H1 (cell line): ENCODE results near the gene ZNF44. TPM values are rescaled to one million over a fixed set of nuclear protein-coding genes. Genes with fewer than 3 reads are reported as not detected.

Experiments used
- CTCF ChIA-PET: fragments of 300-600 bp; sonication (Branson Sonifier 250); formaldehyde crosslinking; loops from one replicate; lab custom pipeline; 2021; ENCODE audit not compliant: partially characterized antibody; lab: Charles Lee
- POLR2A ChIA-PET: fragments of 300-600 bp; sonication (Branson Sonifier 250); formaldehyde crosslinking; loops from one replicate; lab custom pipeline; 2021; ENCODE audit warnings: inconsistent platforms; ENCODE audit not compliant: partially characterized antibody; lab: Charles Lee
- DNase-seq, 2 experiments: peaks; one replicate each; pipeline versions ENCODE4 v3.0.0 to v3.0.0-alpha.2; 2010 to 2022; ENCODE audit warnings: low spot score in 2 of 2, low read depth in 1 of 2, mixed read lengths in 1 of 2
- FAIRE-seq: peaks from 2 replicates; lab custom pipeline; 2011; peaks lifted over from hg19 to GRCh38; lab: Jason Lieb, UNC
- H2AFZ ChIP-seq: 2 replicates; pipeline ENCODE4 v1.8.1; 2012; ENCODE audit warnings: low read length, inconsistent platforms
- H2AK5ac ChIP-seq: 2 replicates; pipeline ENCODE4 v1.6.1; 2013; ENCODE audit warnings: low read depth, low read length
- H2BK120ac ChIP-seq: replicated peaks from 2 replicates; pipeline ENCODE3; 2013; ENCODE audit warnings: low read depth, low read length, inconsistent platforms
- H2BK12ac ChIP-seq: 2 replicates; pipeline ENCODE4 v1.6.1; 2013; ENCODE audit warnings: low read depth, low read length
- H2BK15ac ChIP-seq: 2 replicates; pipeline ENCODE4 v1.6.1; 2013; ENCODE audit warnings: low read length
- H2BK20ac ChIP-seq: 2 replicates; pipeline ENCODE4 v1.6.1; 2013; ENCODE audit warnings: low read length
- H2BK5ac ChIP-seq: 2 replicates; pipeline ENCODE4 v1.6.1; 2013; ENCODE audit warnings: low read depth, low read length
- H3K14ac ChIP-seq: 2 replicates; pipeline ENCODE4 v1.6.1; 2013; ENCODE audit warnings: inconsistent platforms; ENCODE audit not compliant: insufficient read length
- H3K18ac ChIP-seq: 2 replicates; pipeline ENCODE4 v1.6.1; 2013; ENCODE audit warnings: low read length; ENCODE audit errors: extremely low read depth
- H3K23ac ChIP-seq: 2 replicates; pipeline ENCODE4 v1.6.1; 2013; ENCODE audit warnings: inconsistent platforms; ENCODE audit not compliant: insufficient read length
- H3K23me2 ChIP-seq: 2 replicates; pipeline ENCODE4 v1.6.1; 2013; ENCODE audit warnings: low read depth, low read length
- H3K27ac ChIP-seq: 2 replicates; pipeline ENCODE4 v1.6.1; 2011; ENCODE audit warnings: low read depth, low read length, inconsistent platforms
- H3K27me3 ChIP-seq, 4 experiments: replicated peaks in 1 of 4; 1 replicate in 1 of 4; 2 replicates in 3 of 4; pipeline versions ENCODE4 v1.6.1 to v1.8.1; 2011 to 2013; ENCODE audit warnings: low read length in 3 of 4, mild to moderate bottlenecking in 3 of 4, inconsistent platforms in 2 of 4, mixed read lengths in 2 of 4, moderate library complexity in 1 of 4; ENCODE audit not compliant: control insufficient read depth in 3 of 4, insufficient read depth in 3 of 4; ENCODE audit errors: extremely low read depth in 1 of 4
- H3K36me3 ChIP-seq, 4 experiments: 2 replicates each; pipeline versions ENCODE4 v1.6.1 to v1.8.1; 2011 to 2013; ENCODE audit warnings: mild to moderate bottlenecking in 4 of 4, low read length in 3 of 4, moderate library complexity in 2 of 4, control low read depth in 1 of 4, inconsistent platforms in 1 of 4; ENCODE audit not compliant: insufficient read depth in 4 of 4, control insufficient read depth in 2 of 4
- H3K4ac ChIP-seq: replicated peaks from 2 replicates; pipeline ENCODE3; 2013; ENCODE audit warnings: low read length, low read depth, mixed read lengths, inconsistent platforms; ENCODE audit not compliant: insufficient read length
- H3K4me1 ChIP-seq, 4 experiments: replicated peaks in 1 of 4; 1 replicate in 1 of 4; 2 replicates in 3 of 4; pipeline versions ENCODE4 v1.6.1 to v1.8.1; 2011 to 2013; ENCODE audit warnings: low read length in 3 of 4, inconsistent platforms in 2 of 4, mixed read lengths in 1 of 4; ENCODE audit not compliant: insufficient read depth in 4 of 4, control insufficient read depth in 3 of 4
- H3K4me2 ChIP-seq, 2 experiments: 2 replicates each; pipeline versions ENCODE4 v1.6.1 to v1.8.1; 2011 to 2013; ENCODE audit warnings: low read depth in 2 of 2, low read length in 2 of 2, control low read depth in 1 of 2, inconsistent platforms in 1 of 2, mild to moderate bottlenecking in 1 of 2; ENCODE audit not compliant: insufficient read depth in 1 of 2
- H3K4me3 ChIP-seq, 4 experiments: fragments of 200-600, 300-600 bp in 1 of 4; sonication (generic), shearing (Covaris generic), sonication (Bioruptor Twin) in 1 of 4; 2 replicates each; pipeline versions ENCODE4 v1.5.1 to v1.8.1; 2011 to 2016; ENCODE audit warnings: low read length in 4 of 4, low read depth in 3 of 4, control low read depth in 2 of 4, inconsistent platforms in 2 of 4, mild to moderate bottlenecking in 2 of 4, mixed read lengths in 1 of 4, moderate library complexity in 1 of 4; ENCODE audit not compliant: insufficient read depth in 2 of 4; ENCODE audit errors: extremely low read depth in 1 of 4
- H3K56ac ChIP-seq: replicated peaks from 2 replicates; pipeline ENCODE3; 2013; ENCODE audit warnings: low read depth, mild to moderate bottlenecking, mixed read lengths, low read length, inconsistent platforms; ENCODE audit not compliant: insufficient read length
- H3K79me1 ChIP-seq: 2 replicates; pipeline ENCODE4 v1.6.1; 2013; ENCODE audit warnings: low read depth, low read length, control low read depth
- H3K79me2 ChIP-seq, 2 experiments: 2 replicates each; pipeline versions ENCODE4 v1.6.1 to v1.8.1; 2012 to 2013; ENCODE audit warnings: low read length in 2 of 2, mild to moderate bottlenecking in 2 of 2, inconsistent platforms in 1 of 2; ENCODE audit not compliant: insufficient read depth in 2 of 2, control insufficient read depth in 1 of 2
- H3K9ac ChIP-seq, 4 experiments: replicated peaks in 1 of 4; 1 replicate in 1 of 4; 2 replicates in 3 of 4; pipeline versions ENCODE4 v1.6.1 to v1.8.1; 2011 to 2013; ENCODE audit warnings: low read depth in 3 of 4, low read length in 3 of 4, control low read depth in 2 of 4, mild to moderate bottlenecking in 2 of 4, moderate library complexity in 2 of 4, inconsistent platforms in 1 of 4; ENCODE audit errors: extremely low read depth in 1 of 4
- H3K9me3 ChIP-seq, 2 experiments: 2 replicates each; pipeline versions ENCODE4 v1.6.1 to v1.8.1; 2012 to 2013; ENCODE audit warnings: mild to moderate bottlenecking in 2 of 2, moderate library complexity in 2 of 2, control low read depth in 1 of 2, inconsistent platforms in 1 of 2, low read depth in 1 of 2, low read length in 1 of 2, mixed read lengths in 1 of 2; ENCODE audit not compliant: insufficient read depth in 2 of 2
- H4K20me1 ChIP-seq, 2 experiments: replicated peaks in 1 of 2; 2 replicates each; pipeline versions ENCODE3 to v1.8.1; 2011 to 2013; ENCODE audit warnings: inconsistent platforms in 2 of 2, low read length in 2 of 2, mild to moderate bottlenecking in 1 of 2; ENCODE audit not compliant: insufficient read depth in 2 of 2, control insufficient read depth in 1 of 2
- H4K5ac ChIP-seq: 2 replicates; pipeline ENCODE4 v1.6.1; 2013; ENCODE audit warnings: low read length, low read depth, mixed read lengths, inconsistent platforms; ENCODE audit not compliant: insufficient read length
- H4K8ac ChIP-seq: 2 replicates; pipeline ENCODE4 v1.8.0; 2013; ENCODE audit warnings: mild to moderate bottlenecking, moderate library complexity, low read length, inconsistent platforms; ENCODE audit not compliant: insufficient read depth; ENCODE audit errors: extremely low read depth
- H4K91ac ChIP-seq: replicated peaks from 2 replicates; pipeline ENCODE3; 2013; ENCODE audit warnings: low read length, mixed read lengths, inconsistent platforms; ENCODE audit not compliant: insufficient read length
- BRCA1 ChIP-seq: IDR thresholded peaks from 2 replicates; pipeline ENCODE4 v1.6.1; 2012; ENCODE audit warnings: low read depth, low read length, improper control_type of control experiment
- CREB1 ChIP-seq: IDR thresholded peaks from 2 replicates; pipeline ENCODE4 v1.6.1; 2012; ENCODE audit warnings: inconsistent platforms
- CTBP2 ChIP-seq: IDR thresholded peaks from 2 replicates; pipeline ENCODE4 v1.7.0; 2011; ENCODE audit warnings: borderline replicate concordance, mild to moderate bottlenecking, moderate library complexity, mixed read lengths, low read length; ENCODE audit not compliant: insufficient read depth, insufficient read length
- FOSL1 ChIP-seq: IDR thresholded peaks from 2 replicates; pipeline ENCODE4 v1.6.1; 2011; ENCODE audit warnings: mild to moderate bottlenecking, low read depth, low read length, moderate library complexity; ENCODE audit not compliant: insufficient read depth
- JUN ChIP-seq: IDR thresholded peaks from 2 replicates; pipeline ENCODE4 v1.6.1; 2011; ENCODE audit warnings: low read depth, mild to moderate bottlenecking, improper control_type of control experiment, low read length
- MAFK ChIP-seq: IDR thresholded peaks from 2 replicates; pipeline ENCODE4 v1.6.1; 2012; ENCODE audit warnings: low read depth, mild to moderate bottlenecking, improper control_type of control experiment, low read length
- MAX ChIP-seq: IDR thresholded peaks from 2 replicates; pipeline ENCODE4 v1.6.1; 2012; ENCODE audit warnings: inconsistent platforms
- POLR2AphosphoS5 ChIP-seq: IDR thresholded peaks from 2 replicates; pipeline ENCODE4 v1.6.1; 2011; ENCODE audit warnings: low read depth, low read length
- SAP30 ChIP-seq: fragments of 300-600 bp; sonication (generic); IDR thresholded peaks from 2 replicates; pipeline ENCODE4 v1.7.1; 2012; ENCODE audit warnings: low read length, moderate library complexity, mild to moderate bottlenecking, inconsistent platforms; ENCODE audit not compliant: insufficient read depth, insufficient replicate concordance
- SP1 ChIP-seq: IDR thresholded peaks from 2 replicates; pipeline ENCODE4 v1.6.1; 2011; ENCODE audit warnings: low read depth, low read length
- SRF ChIP-seq: IDR thresholded peaks from 2 replicates; pipeline ENCODE4 v1.6.1; 2011; ENCODE audit warnings: mild to moderate bottlenecking, low read depth, low read length, moderate library complexity
- SUZ12 ChIP-seq: fragments of 200-600 bp; sonication (generic); IDR thresholded peaks from 2 replicates; pipeline ENCODE4 v1.6.1; 2012; ENCODE audit warnings: mild to moderate bottlenecking, inconsistent platforms, low read length, moderate library complexity, mixed read lengths
- YY1 ChIP-seq: IDR thresholded peaks from 2 replicates; pipeline ENCODE4 v1.6.1; 2011; ENCODE audit warnings: low read depth, mild to moderate bottlenecking, low read length
- WGBS, 2 experiments: shearing (Covaris generic) in 1 of 2; methylation state at CpG; one replicate each; pipeline versions ENCODE4 v1.1.6 to v1.1.7; 2013 to 2015; ENCODE audit warnings: low lambda C conversion rate in 2 of 2, mixed read lengths in 2 of 2, inconsistent platforms in 1 of 2, low coverage in 1 of 2, missing lambda C conversion rate in 1 of 2; ENCODE audit not compliant: insufficient replicate concordance in 2 of 2, insufficient coverage in 1 of 2, insufficient read length in 1 of 2; ENCODE audit errors: extremely low coverage in 1 of 2, missing lambda C conversion rate in 1 of 2; 5-methylcytosine and 5-hydroxymethylcytosine counted together
- polyA plus RNA-seq, 7 experiments: library from polyadenylated mRNA; depleted of rRNA in 3 of 7; stranded (reverse) in 5 of 7; unstranded in 2 of 7; fragments of >200 nt in 5 of 7; fragments of 200-250 nt in 2 of 7; gene quantifications; 1 replicate in 5 of 7; 2 replicates in 1 of 7; 4 replicates in 1 of 7; pipeline versions ENCODE4 v1.2.1 to v1.2.3, GENCODE V29; 2011 to 2013; ENCODE audit warnings: missing spikeins in 2 of 7, mixed read lengths in 2 of 7
- total RNA-seq: library from RNA; stranded (reverse); fragmentation: NEBNext Ultra II Directional; extraction: Animal tissue kit (Norgen Biotek cat#: 25700); gene quantifications from 2 replicates; pipeline ENCODE4 v1.2.1, GENCODE V29; 2021

Gene ZNF44
- total and polyA plus RNA-seq, 2 of the 8 experiments (the other 6 are each of a cell fraction or from before 2014, with no cell fraction given): 1.3 to 2.8 TPM

- Histone ChIP-seq H3K79me1 (peaks cover 3% of the 10 kb centered on the region; the same call in 1 of the 2 replicates), H2BK12ac (no peak overlapping the region), H4K20me1 (no peaks in the 10 kb centered on the region), H3K4me2 (no peak overlapping the region), H3K23ac (no peak overlapping the region), H2BK5ac (no peak overlapping the region), H2BK15ac (no peak overlapping the region), H2AK5ac (no peak overlapping the region), H3K23me2 (no peaks in the 10 kb centered on the region), H3K4me1 (no peaks in the 10 kb centered on the region), H3K79me2 (peaks cover 0 to 4% of the 10 kb centered on the region in 2 experiments; a peak in 2 of 4 replicates), H3K9me3 (peaks cover 0 to 6% of the 10 kb centered on the region in 2 experiments; a peak in 1 of 4 replicates), H3K27me3 (peaks cover 0 to under 1% (median 0%) of the 10 kb centered on the region in 4 experiments; a peak in 2 of 7 replicates), H3K4ac (no peak overlapping the region), H2AFZ (no peak overlapping the region), H4K8ac (no peak overlapping the region), H4K91ac (no peak overlapping the region), H3K18ac (no peak overlapping the region), H3K36me3 (no peaks in the 10 kb centered on the region; a peak in 1 of 8 replicates), H3K27ac (no peak overlapping the region), H3K4me3 (no peak overlapping the region), H4K5ac (no peak overlapping the region), H2BK20ac (no peak overlapping the region), H2BK120ac (no peak overlapping the region), H3K14ac (no peak overlapping the region), H3K56ac (no peak overlapping the region), H3K9ac (no peak overlapping the region)
- FAIRE-seq (no peak), DNase-seq (no peak)
- WGBS, 2 experiments: 94% methylated on average over 1 of the region's 1 CpG; no CpG with 5 or more reads in 1 of the 2 experiments
- ChIA-PET POLR2A (no interaction called here), CTCF (no interaction called here)
- TF ChIP-seq POLR2AphosphoS5: no peak
- no peak for TF ChIP-seq YY1
- TF ChIP-seq SP1: no peak
- no peak for TF ChIP-seq CTBP2
- no peak for TF ChIP-seq SAP30
- no peak for TF ChIP-seq BRCA1
- no peak for TF ChIP-seq MAX
- no peak for TF ChIP-seq FOSL1
- TF ChIP-seq SRF: no peak
- no peak for TF ChIP-seq MAFK
- TF ChIP-seq JUN: no peak
- TF ChIP-seq CREB1: no peak
- no peak for TF ChIP-seq SUZ12
Observed at GRCh38 chr19:12287958-12288500, 6.7 kb downstream of the ZNF44 start.
